NCI-H2029 (cell line): Measurements from ENCODE around the gene SVBP.
"Not testable (repeated sequence)": the region's sequence is repeated elsewhere in the genome, so short reads cannot be mapped to it uniquely, and the experiment has no call there.

ENCODE experiments used
- DNase-seq: peaks from one replicate; lab custom pipeline; 2025; lab: John Stamatoyannopoulos, UW

SVBP gene

GRCh38 chr1:42841440-42842147 lies 24.4 kb upstream of the SVBP start:
- DNase-seq = no peak

- DNase-seq = no peak
Measured at GRCh38 chr1:42841010-42841409, 23.8 kb upstream of the SVBP start.

- no peak for DNase-seq
Measured at GRCh38 chr1:42838482-42839190, 21.4 kb upstream of the SVBP start.

GRCh38 chr1:42837709-42838108 lies 20.5 kb upstream of the SVBP start:
- DNase-seq = no peak

GRCh38 chr1:42835422-42835821 lies 18.2 kb upstream of the SVBP start:
- no peak for DNase-seq

GRCh38 chr1:42834803-42835202 lies 17.6 kb upstream of the SVBP start:
- DNase-seq = no peak

- DNase-seq = no peak
Measured at GRCh38 chr1:42833981-42834380, 16.8 kb upstream of the SVBP start.

GRCh38 chr1:42832641-42833240 lies 15.5 kb upstream of the SVBP start:
- DNase-seq = no peak

GRCh38 chr1:42831273-42831672 lies 14.1 kb upstream of the SVBP start:
- DNase-seq = no peak

GRCh38 chr1:42830631-42831030 lies 13.4 kb upstream of the SVBP start:
- no peak for DNase-seq

- DNase-seq = no peak
Measured at GRCh38 chr1:42825036-42825851, 8.0 kb upstream of the SVBP start.

- DNase-seq = peak; percentile 23
Measured at GRCh38 chr1:42824481-42825035, 7.4 kb upstream of the SVBP start.

- no peak for DNase-seq
Measured at GRCh38 chr1:42822800-42823392, 5.7 kb upstream of the SVBP start.

GRCh38 chr1:42821690-42822089 lies 4.5 kb upstream of the SVBP start:
- no peak for DNase-seq

- no peak for DNase-seq
Measured at GRCh38 chr1:42820813-42821212, 3.6 kb upstream of the SVBP start.

- DNase-seq = no peak
Measured at GRCh38 chr1:42817976-42818375, 779 bp upstream of the SVBP start.

- no peak for DNase-seq
Measured at GRCh38 chr1:42817440-42817767, 207 bp upstream of the SVBP start.

- peak; percentile 44 for DNase-seq
Measured at GRCh38 chr1:42815941-42816584, 1.1 kb downstream of the SVBP start.

GRCh38 chr1:42814815-42815214 lies 2.4 kb downstream of the SVBP start:
- DNase-seq = not testable (repeated sequence)

GRCh38 chr1:42807056-42807668 lies 10.0 kb downstream of the SVBP start:
- no peak for DNase-seq

GRCh38 chr1:42806593-42806992 lies 10.6 kb downstream of the SVBP start:
- DNase-seq = no peak
